ENCODE measurements around the gene ERAP2.

GRCh38 chr5:96857924-96858323 lies 18.4 kb upstream of the ERAP2 start:
- TF ChIP-seq, protein P1, sequence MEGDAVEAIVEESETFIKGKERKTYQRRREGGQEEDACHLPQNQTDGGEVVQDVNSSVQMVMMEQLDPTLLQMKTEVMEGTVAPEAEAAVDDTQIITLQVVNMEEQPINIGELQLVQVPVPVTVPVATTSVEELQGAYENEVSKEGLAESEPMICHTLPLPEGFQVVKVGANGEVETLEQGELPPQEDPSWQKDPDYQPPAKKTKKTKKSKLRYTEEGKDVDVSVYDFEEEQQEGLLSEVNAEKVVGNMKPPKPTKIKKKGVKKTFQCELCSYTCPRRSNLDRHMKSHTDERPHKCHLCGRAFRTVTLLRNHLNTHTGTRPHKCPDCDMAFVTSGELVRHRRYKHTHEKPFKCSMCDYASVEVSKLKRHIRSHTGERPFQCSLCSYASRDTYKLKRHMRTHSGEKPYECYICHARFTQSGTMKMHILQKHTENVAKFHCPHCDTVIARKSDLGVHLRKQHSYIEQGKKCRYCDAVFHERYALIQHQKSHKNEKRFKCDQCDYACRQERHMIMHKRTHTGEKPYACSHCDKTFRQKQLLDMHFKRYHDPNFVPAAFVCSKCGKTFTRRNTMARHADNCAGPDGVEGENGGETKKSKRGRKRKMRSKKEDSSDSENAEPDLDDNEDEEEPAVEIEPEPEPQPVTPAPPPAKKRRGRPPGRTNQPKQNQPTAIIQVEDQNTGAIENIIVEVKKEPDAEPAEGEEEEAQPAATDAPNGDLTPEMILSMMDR (IDR thresholded peaks at IDR 0.05; ENCODE audit: low read length): no peak
- no peak for TF ChIP-seq EZH2 (optimal IDR thresholded peaks at IDR 0.05; ENCODE audit: low read depth, low read length)
